Measurements from ENCODE around the gene EIF4E3.

DNA sequence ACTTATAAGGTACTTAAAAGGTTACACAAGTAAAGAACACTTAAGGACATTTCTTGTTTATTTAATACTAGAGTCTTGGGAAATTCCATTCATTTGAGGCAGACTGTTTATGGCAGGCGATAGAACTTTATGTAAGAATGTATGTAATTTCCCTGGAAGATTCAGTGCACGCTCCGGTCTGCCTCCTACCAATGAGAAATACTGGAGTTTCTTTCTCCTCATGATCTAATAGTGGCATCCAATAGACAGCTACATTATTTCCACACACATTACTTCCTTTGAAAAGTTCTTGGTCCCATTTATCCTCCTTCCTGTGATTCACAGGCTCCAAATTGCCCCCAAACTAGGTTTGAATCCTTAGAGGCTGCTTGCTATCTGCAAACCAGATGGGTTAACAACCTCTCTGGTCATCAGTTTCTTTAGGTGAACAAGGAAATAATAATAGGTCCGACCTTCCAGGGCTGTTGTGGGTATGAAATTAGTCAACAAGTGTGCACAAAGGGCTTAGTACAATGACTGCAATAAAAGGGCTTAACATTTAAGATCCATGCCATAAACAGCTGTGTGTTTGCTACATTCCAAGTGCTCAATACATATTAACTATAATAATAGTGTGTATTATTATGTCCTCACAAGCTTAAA is 30.7 kb downstream of the EIF4E3 start:
- no peak for TF ChIP-seq POLR2A (IDR thresholded peaks at IDR 0.05)
- TF ChIP-seq, protein P1, sequence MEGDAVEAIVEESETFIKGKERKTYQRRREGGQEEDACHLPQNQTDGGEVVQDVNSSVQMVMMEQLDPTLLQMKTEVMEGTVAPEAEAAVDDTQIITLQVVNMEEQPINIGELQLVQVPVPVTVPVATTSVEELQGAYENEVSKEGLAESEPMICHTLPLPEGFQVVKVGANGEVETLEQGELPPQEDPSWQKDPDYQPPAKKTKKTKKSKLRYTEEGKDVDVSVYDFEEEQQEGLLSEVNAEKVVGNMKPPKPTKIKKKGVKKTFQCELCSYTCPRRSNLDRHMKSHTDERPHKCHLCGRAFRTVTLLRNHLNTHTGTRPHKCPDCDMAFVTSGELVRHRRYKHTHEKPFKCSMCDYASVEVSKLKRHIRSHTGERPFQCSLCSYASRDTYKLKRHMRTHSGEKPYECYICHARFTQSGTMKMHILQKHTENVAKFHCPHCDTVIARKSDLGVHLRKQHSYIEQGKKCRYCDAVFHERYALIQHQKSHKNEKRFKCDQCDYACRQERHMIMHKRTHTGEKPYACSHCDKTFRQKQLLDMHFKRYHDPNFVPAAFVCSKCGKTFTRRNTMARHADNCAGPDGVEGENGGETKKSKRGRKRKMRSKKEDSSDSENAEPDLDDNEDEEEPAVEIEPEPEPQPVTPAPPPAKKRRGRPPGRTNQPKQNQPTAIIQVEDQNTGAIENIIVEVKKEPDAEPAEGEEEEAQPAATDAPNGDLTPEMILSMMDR (IDR thresholded peaks at IDR 0.05) = no peak
